Activated T-helper 9 cell treated with anti-CD3 and anti-CD28 coated beads, Interleukin-2, amount 50 U/mL, for 16 hours (primary cell): Measurements from ENCODE around the gene ALDH3B1.
"Not testable (repeated sequence)": the region's sequence is repeated elsewhere in the genome, so short reads cannot be mapped to it uniquely, and the experiment has no call there.

ENCODE experiments used
- DNase-seq: peaks from one replicate; pipeline ENCODE4 v3.0.0-alpha.2; 2020; ENCODE audit warnings: low read depth

The ALDH3B1 gene

GRCh38 chr11:68010090-68011041, at the start of gene ALDH3B1:
ALDH3B1 (plus strand) TSS chr11:68010327; CDS start chr11:68015298, 4,971 bp downstream.
- no peak for DNase-seq

- not testable (repeated sequence) for DNase-seq
Measured at GRCh38 chr11:67963217-67963616, 46.9 kb upstream of the ALDH3B1 start.

GRCh38 chr11:67963879-67964278, 46.2 kb upstream of the ALDH3B1 start:
- DNase-seq, result not testable (repeated sequence)

- DNase-seq, result not testable (repeated sequence)
Measured at GRCh38 chr11:67964746-67965145, 45.4 kb upstream of the ALDH3B1 start.

- DNase-seq, result not testable (repeated sequence)
Measured at GRCh38 chr11:67965830-67966348, 44.2 kb upstream of the ALDH3B1 start.

- not testable (repeated sequence) for DNase-seq
Measured at GRCh38 chr11:67974746-67975145, 35.4 kb upstream of the ALDH3B1 start.

- DNase-seq, result not testable (repeated sequence)
Measured at GRCh38 chr11:67978766-67979418, 31.2 kb upstream of the ALDH3B1 start.

- not testable (repeated sequence) for DNase-seq
Measured at GRCh38 chr11:67981226-67981625, 28.9 kb upstream of the ALDH3B1 start.

- not testable (repeated sequence) for DNase-seq
Measured at GRCh38 chr11:67982255-67982857, 27.8 kb upstream of the ALDH3B1 start.

- DNase-seq, result no peak
Measured at GRCh38 chr11:67983951-67984350, 26.2 kb upstream of the ALDH3B1 start.

GRCh38 chr11:67985302-67985701, 24.8 kb upstream of the ALDH3B1 start:
- not testable (repeated sequence) for DNase-seq

GRCh38 chr11:67990546-67991346, 19.4 kb upstream of the ALDH3B1 start:
- DNase-seq, result not testable (repeated sequence)

- DNase-seq, result not testable (repeated sequence)
Measured at GRCh38 chr11:67991347-67992121, 18.6 kb upstream of the ALDH3B1 start.

- peak; percentile 23 for DNase-seq
Measured at GRCh38 chr11:67993821-67994220, 16.3 kb upstream of the ALDH3B1 start.

GRCh38 chr11:67994387-67994786, 15.7 kb upstream of the ALDH3B1 start:
- DNase-seq, result not testable (repeated sequence)

GRCh38 chr11:67995129-67995528, 15.0 kb upstream of the ALDH3B1 start:
- DNase-seq, result not testable (repeated sequence)

GRCh38 chr11:67995579-67995978, 14.5 kb upstream of the ALDH3B1 start:
- not testable (repeated sequence) for DNase-seq

GRCh38 chr11:67996051-67996450, 14.1 kb upstream of the ALDH3B1 start:
- no peak for DNase-seq

- no peak for DNase-seq
Measured at GRCh38 chr11:67996622-67997474, 13.3 kb upstream of the ALDH3B1 start.
